T-helper 2 cell treated with Interferon-gamma antibody and Interleukin-4, amounts not matched to agents 100 ng/mL and 5 ng/mL, for 36 hours (primary cell): Measurements from ENCODE around the gene RANBP17. TPM values are rescaled to one million over a fixed set of nuclear protein-coding genes. Genes with fewer than 3 reads are reported as not detected.
"Not testable (repeated sequence)": the region's sequence is repeated elsewhere in the genome, so short reads cannot be mapped to it uniquely, and the experiment has no call there.

ENCODE experiments used
- intact Hi-C: fragments of 100-400 bp; cut with micrococcal nuclease; formaldehyde crosslinking; loops from one replicate; pipeline ENCODE4 v1.15.1; 2023
- total RNA-seq: library from RNA; stranded (reverse); gene quantifications from 2 replicates; pipeline ENCODE4 v1.2.3, GENCODE V29; 2022

Gene RANBP17
- total RNA-seq: not detected in 2 replicates

GRCh38 chr5:170861917-170862766 lies at the start of gene RANBP17:
Gene RANBP17, plus strand, starts transcription at chr5:170862018.
- intact Hi-C loops: no loop called here

GRCh38 chr5:170813231-170813630 lies 48.6 kb upstream of the RANBP17 start:
- intact Hi-C loops: no loop called here

- intact Hi-C loops: no loop called here
Measured at GRCh38 chr5:170817195-170817594, 44.6 kb upstream of the RANBP17 start.

- intact Hi-C loops: no loop called here
Measured at GRCh38 chr5:170818232-170818631, 43.6 kb upstream of the RANBP17 start.

GRCh38 chr5:170819824-170820223 lies 42.0 kb upstream of the RANBP17 start:
- intact Hi-C loops: no loop called here

DNA sequence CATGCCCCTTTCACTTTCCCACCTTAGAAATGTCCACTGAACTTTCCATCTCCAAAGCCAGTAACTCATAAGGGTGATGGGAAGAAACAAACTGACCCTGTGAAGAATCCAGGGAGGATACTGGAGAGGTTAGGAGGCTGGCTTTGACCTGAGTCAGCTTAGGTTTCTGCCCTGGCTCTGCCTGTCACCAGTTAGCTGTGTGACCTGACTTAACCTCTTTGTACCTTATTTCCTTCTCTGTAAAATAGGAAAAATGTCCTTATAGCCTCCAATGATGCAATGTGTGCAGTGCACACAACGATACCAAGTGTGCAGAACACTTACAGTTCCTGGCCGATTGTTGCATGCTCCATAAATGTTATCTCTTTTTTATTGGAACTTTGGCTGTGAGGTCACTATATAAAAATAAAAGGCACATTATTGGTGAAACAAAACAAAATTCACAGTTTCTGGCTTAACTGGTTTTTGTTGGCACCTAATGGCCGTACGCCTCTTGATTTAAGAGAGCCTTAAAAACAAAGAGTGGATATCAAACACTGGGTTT lies 40.5 kb upstream of the RANBP17 start:
- intact Hi-C loops: no loop called here

DNA sequence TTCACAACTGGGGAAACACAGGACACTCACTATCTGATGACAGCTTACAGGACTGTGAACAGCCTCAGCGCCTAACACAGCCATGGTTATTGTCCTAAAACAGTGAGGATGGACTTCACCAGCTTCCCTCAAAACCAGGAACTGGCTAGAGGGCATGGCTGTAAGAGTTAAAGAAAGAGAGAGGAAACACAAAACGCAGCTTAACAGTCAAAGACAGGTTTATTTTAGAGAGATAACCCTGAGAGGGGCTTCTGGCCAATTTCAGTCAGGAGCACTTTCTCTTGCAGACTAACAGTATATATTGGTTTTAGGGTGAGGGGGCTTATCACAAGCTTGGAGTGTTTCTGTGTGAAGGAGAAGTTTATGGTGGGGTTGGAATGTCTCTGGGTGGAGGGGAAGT lies 35.7 kb upstream of the RANBP17 start:
- intact Hi-C loops: no loop called here

- intact Hi-C loops: no loop called here
Measured at GRCh38 chr5:170832241-170832640, 29.6 kb upstream of the RANBP17 start.

DNA sequence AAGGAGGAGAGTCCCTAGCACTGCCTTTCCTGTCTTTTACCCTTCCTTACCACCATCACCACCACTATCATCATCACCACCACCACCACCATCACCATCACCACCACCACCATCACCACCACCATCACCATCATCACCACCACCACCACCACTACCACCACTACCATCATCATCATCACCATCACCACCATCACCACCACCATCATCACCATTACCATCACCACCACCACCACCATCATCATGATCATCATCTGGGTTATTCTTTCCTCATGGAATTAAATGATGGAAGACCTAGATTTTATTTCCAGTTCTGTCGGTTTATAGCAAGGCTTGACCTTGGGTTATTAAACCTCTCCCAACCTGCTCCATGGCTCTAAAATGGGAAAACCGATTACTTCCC lies 27.8 kb upstream of the RANBP17 start:
- intact Hi-C loops: not testable (repeated sequence)

DNA sequence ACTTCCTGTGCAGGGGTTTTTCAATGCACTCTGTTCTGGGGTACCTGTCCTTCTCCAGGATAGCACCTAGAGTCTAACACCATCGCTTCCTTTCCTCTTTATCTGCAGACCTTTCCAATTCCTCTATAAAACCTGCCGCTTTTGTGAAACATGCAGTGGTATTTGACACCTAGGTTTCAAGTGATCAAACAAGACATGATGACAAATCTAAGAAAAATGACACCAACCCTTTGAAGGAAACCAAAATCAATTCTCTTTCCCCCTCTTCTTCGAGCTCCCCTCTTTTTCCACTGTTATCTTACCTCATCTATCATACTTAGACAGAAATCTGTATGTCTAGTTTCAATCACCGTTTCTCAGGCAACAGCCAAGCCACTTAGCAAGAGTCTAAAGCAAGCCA lies 25.6 kb upstream of the RANBP17 start:
- intact Hi-C loops: no loop called here

DNA sequence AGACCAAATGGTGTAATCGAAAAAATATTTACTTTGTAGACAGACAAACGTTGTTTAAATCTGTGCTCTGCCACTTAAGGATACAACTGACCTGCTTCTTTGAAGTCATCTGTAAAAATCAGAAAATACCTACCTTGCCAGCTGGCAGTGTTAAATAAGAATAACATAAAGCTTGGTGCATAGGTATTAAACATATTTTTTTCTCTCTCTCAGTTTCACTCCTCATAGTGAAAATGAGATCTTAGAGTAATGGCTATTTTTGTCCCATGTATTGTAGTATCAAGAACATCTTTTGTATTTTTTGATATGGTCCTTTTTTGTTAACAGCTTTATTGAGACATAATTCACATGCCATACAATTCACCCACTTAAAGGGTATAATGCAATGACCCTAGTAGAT lies 17.9 kb upstream of the RANBP17 start:
- intact Hi-C loops: no loop called here

DNA sequence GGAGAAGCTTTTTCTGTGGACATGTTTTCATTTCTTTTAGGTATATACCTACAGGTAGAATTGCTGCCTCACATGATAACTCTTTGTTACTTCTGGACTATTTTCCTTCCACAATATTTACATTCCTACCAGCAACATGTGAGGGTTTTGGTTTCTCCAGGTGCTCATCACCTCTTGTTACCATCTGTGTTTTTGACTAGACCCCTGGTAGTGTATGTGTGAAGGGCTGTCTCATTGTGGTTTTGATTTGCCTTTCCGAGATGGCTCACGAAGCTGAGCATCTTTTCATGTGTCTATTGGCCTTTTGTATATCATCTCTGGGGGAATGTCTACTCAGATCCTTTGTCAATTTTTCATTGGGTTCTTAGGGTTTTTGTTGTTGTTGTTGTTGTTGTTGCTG lies 17.2 kb upstream of the RANBP17 start:
- intact Hi-C loops: no loop called here

GRCh38 chr5:170846416-170846815 lies 15.4 kb upstream of the RANBP17 start:
- intact Hi-C loops: no loop called here

GRCh38 chr5:170846846-170847245 lies 15.0 kb upstream of the RANBP17 start:
- intact Hi-C loops: no loop called here

GRCh38 chr5:170848033-170848432 lies 13.8 kb upstream of the RANBP17 start:
- intact Hi-C loops: no loop called here

DNA sequence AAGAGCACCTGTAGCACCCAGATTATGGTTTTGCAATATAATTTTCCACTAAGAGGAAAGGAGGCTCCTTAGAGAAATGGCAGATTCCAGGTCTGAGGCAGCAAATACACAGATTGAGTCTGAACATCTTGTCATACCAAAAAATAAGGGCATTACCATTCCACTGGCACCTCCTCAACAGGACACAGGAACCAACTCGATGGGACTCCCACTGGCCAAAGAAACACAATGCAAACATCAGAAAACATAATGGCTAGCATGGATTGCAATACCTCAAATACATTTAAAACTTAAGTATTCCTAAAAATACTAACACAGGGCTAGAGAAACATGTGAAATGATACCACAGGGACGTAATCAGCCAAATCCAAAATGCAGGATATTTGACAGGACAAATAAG lies 12.4 kb upstream of the RANBP17 start:
- intact Hi-C loops: no loop called here

DNA sequence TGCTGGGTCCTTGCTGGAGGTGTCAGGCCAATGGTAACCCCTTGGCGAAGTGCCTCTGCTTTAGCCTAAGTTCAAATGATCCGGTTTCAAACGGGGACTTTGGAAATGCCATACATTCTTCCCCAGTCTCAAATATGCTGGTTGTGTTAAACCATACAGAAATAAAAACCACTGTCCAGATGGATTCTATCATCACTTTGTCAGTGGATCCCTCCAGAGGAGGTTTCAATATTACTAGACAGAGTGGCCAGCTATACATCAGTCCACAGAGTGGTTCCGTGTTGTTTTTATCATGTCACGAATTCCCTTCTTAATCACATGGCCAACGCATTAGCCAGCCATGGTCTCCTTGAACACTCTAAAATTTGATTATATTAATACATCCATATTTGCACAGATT lies 7.3 kb upstream of the RANBP17 start:
- intact Hi-C loops: no loop called here

DNA sequence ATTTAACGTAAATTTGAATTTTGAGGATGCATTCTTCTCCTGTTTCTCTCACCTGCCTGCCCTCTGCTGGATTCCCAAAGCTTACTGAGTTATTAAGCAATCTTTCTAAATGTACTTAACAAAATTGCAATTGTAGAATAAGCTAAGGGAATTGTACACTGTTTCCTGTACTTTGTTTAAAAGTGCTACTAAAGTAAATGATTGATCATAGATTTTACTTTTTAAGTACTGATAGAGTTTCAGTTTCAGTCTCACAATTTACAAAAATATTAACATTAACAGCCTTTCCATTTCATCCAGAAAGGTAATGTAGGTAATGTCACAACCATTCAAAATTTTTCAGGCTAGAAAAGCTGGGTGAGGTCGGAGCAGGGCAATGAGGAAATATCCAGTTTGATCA lies 4.8 kb upstream of the RANBP17 start:
- intact Hi-C loops: no loop called here

- intact Hi-C loops: no loop called here
Measured at GRCh38 chr5:170860415-170860814, 1.4 kb upstream of the RANBP17 start.

GRCh38 chr5:170860818-170861666 lies 776 bp upstream of the RANBP17 start:
- intact Hi-C loops: no loop called here

- intact Hi-C loops: no loop called here
Measured at GRCh38 chr5:170861667-170861916, 226 bp upstream of the RANBP17 start.

DNA sequence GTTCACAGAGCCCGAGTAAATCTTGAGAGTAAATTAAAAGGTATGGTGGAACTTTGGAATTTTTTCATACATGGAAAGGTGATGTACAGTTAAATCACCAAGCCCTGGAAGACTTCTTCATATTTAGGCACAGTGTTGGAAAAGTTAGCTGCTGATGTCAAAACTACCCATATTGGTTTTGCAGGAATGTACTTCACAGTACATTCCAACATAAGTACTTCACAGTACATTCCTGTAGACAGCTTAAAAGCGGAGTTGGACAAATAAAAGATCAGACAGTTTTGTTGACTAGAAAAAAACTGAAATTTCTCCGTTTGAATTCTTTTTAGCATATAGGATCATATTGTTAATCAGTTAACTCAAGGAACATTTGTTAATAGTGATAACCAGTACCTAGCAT lies 1.8 kb downstream of the RANBP17 start:
- intact Hi-C loops: no loop called here

DNA sequence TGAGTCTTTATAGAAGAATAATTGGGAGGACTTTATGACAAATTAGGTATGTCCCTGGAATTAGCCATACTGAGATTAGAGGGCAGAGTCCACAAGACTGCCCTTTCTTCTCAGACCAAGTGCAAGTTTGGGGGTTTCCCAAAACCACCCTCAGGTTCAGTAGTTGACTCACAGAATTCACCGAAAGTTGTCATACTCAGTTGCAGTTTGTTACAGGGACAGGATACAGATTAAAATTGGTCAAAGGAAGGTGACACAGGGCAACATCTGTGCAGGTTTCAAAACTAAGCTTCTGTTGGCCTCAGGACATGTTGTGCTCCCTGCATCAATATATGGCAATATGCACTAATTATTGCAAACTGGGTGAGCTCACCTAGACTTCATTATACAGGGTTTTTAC lies 3.8 kb downstream of the RANBP17 start:
- intact Hi-C loops: no loop called here
